Right forelimb (tissue), 1 donor: Measurements from ENCODE around the gene CDK2AP2.
"Not testable (repeated sequence)": the region's sequence is repeated elsewhere in the genome, so short reads cannot be mapped to it uniquely, and the experiment has no call there.

Experiments
- DNase-seq: peaks from one replicate; pipeline ENCODE4 v3.0.0-alpha.2; 2018

Gene CDK2AP2

DNA sequence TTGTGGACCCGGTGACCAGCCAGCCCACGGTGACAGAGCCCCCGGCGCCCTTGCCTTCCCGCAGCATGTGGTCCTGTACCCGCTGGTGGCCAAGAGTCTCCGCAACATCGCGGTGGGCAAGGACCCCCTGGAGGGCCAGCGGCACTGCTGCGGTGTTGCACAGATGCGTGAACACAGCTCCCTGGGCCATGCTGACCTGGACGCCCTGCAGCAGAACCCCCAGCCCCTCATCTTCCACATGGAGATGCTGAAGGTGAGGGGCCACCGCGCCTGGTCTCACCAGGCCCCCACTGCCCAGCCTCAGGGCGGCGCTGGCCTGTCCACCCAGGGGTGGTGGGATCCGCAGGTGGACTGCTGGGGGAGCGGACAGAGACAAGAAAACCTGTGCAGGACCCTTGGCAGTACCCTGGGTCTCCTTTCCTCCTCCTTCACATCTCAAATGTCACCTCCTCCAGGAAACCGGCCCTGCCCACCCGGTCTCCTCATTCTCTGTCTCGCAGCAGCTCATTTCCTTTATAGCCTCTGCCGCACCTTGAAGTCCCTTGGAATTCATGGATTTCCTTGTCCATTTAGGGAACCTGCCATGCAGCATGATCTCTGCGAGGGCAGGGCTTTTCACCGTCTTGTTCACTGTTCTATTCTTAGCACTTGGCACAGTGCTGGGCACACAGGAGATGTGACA is 18.6 kb downstream of the CDK2AP2 start:
- no peak for DNase-seq

DNA sequence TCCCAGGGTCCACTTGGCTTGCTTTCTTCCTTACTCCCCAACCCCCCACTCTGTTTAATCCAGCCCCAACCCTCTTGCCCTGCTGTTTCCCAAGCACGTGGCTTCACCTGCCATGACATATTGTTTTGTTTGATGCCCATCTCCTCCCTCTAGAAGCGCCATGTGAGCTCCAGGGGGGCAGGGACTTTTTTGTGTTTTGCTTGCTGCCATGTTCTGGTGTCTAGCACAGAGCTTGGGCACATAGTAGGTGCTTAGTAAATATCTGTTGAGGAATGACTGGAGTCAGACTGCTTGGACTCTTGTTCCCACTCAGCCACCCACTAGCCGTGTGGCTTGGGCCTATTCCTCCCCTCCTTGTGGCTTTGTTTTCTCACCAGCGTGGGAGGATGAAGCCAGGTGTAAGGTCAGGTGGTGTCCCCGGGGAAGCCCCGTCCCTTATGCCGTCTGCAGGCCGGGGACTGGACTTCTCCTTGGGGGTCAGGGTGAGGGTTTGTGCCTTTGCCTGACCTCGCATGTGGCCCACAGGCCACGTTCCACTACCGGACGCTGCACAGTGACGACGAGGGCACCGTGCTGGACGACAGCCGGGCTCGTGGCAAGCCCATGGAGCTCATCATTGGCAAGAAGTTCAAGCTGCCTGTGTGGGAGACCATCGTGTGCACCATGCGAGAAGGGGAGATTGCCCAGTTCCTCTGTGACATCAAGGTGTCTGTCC is 21.3 kb downstream of the CDK2AP2 start:
- DNase-seq: no peak

DNA sequence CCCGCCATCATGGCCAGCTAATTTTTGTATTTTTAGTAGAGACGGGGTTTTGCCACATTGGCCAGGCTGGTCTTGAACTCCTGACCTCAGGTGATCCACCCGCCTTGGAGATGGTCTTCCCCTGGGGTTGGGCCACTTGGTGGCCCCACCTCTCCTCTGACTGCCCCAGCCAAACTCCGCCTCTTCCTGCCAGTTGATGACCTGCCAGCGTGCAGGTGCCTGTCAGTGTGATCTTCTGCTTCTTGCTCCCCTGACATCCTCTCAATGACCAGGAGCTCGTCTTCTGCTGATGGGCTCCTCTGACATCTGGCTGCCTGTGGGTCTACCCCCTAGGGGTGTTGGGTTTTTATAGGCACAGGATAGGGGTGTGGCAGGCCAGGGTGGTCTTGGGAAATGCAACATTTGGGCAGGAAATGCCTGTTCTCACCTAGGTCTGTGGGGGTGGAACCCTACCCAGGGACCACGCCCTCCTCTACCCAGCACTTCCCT is 22.0 kb downstream of the CDK2AP2 start:
- DNase-seq: not testable (repeated sequence)

DNA sequence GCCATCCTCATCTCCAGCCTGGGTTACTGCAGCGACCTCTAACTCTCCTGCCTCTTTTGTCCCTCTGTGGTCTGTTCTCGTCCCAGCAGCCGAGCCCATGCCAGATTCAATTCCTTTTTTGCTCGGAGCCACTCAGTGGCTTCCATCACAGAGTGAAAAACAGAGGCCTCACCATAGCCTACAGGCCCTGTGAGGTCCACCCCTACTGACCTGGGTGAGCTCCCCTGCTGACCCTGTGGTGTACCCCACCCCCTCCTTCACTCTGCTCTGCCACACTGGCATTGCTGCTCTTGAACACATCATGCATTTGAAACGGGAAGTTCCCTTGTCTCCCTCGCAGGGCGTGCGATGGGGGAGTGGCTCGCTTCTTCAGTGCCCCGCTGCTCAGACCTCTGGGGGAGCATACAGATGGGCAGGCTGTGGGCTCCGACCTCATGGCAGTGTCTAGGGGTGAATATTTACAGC is 23.1 kb downstream of the CDK2AP2 start:
- no peak for DNase-seq

DNA sequence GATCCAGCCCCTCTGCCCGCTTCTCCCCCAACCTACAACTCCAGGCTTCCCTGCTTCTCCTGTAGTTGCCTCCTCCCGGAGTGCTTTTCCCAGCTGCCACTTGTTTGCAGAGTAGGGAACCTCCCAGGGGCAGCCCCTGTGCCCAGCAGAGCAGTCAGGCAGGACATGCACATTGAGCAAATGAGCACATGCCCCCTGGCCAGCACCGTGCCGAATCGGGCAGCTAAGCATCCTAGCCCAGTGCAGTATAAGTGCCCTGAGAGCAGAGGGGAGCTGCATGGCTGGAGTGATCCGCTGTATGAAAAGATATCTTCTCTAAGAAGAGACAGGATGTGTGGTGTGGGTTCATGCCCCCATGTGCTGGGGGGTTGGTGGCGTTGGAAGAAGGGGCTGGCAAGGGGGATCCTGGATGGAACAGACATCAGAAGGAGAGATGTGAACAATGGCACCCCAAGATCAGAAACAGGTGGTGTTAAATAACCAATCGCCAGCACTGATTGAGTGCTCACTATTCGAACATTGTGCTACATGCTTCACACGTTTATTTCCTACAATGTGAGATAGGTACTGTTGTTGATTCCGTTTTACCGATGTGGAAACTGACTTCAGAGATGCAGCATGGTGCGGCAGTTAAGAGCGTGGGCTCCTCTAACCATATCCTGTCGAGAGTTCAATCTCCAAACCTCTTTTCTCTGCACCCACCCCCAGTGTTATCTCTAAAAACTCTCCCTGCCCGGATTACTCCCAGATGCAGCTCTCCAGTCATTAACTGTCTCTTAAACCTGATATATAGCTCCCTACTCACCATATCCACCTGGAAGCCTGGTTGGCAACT is 23.9 kb downstream of the CDK2AP2 start:
- no peak for DNase-seq

DNA sequence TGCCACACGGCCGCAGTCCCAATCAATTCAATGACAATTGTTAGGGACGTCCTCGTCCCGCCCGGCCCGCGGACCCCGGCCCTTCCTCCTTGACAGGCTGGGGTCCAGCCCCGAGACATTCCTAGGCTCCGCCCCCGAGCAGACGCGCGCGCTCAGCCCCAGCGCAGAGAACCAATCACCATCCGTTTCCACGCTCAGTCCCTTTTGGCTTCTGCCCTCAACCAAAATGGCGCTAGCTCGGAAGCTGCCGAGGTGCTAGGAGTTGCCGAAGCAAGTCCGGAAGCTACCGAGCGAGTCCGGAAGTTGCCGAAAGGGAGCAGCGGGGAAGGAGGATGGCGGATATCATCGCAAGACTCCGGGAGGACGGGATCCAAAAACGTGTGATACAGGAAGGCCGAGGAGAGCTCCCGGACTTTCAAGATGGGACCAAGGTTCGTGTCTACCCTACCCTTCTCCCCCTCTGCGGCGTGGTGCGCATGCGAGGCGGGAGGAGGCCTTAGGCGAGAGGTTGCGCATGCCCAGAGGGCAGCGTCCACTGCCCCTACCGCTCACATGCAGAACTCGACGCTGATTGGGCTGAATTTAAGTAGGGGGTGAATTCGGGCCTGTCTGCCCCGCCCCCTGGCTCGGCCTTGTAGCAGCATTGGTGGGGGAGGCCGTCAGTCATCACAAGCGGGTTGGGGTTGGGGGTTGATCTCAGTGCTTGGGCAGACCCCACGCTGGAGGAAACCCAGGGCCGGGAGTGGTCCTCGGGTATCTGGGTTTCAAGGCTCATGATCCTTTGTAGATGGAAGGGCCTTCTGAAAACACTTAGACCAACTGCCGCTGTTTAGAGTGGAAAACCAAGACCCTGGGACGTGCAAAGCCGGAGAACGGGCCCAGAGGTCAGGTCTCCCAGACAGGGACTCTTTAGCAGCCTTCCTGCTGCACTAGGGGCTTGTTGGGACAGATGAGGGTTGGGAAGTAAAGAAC is 24.8 kb downstream of the CDK2AP2 start, which contains the start of gene AIP:
AIP (plus strand) TSS at position 200 of the 972 bp plus-strand sequence; CDS start at position 333, 133 bp downstream.
- peak; percentile 96 for DNase-seq

DNA sequence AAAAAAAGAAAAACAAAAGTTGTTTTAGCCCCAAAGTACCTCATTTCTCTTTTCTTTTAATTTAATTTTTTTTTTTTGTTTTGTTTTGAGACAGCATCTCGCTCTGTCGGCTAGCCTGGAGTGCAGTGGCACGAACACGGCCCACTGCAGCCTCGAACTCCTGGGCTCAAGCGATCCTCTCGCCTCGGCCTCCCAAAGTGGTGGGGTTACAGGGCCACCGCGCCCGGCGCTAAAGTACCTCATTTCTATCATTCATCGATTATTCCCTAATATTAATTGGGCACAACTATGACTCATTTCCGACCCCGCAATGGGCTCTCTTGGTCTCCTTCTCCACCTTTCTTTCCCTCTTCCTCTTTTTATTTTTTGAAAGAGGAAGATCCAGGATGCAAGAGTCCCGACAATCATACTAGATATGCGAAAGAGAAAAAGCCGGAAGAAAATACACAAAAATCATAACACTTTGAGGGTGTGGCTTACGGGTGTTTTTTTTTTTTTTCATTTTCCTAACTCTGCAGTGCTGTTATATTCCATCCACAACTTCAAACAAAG is 25.6 kb downstream of the CDK2AP2 start:
- no peak for DNase-seq

DNA sequence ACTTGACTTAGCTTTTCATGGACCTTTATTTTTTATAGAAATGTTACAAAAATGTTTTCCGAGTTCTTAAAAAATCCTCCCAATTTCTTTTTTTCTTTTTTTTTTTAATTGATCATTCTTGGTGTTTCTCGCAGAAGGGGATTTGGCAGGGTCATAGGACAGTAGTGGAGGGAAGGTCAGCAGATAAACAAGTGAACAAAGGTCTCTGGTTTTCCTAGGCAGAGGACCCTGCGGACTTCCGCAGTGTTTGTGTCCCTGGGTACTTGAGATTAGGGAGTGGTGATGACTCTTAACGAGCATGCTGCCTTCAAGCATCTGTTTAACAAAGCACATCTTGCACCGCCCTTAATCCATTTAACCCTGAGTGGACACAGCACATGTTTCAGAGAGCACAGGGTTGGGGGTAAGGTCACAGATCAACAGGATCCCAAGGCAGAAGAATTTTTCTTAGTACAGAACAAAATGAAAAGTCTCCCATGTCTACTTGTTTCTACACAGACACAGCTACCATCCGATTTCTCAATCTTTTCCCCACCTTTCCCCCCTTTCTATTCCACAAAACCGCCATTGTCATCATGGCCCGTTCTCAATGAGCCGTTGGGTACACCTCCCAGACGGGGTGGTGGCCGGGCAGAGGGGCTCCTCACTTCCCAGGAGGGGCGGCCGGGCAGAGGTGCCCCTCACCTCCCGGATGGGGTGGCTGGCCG is 30.5 kb downstream of the CDK2AP2 start:
- DNase-seq: not testable (repeated sequence)

DNA sequence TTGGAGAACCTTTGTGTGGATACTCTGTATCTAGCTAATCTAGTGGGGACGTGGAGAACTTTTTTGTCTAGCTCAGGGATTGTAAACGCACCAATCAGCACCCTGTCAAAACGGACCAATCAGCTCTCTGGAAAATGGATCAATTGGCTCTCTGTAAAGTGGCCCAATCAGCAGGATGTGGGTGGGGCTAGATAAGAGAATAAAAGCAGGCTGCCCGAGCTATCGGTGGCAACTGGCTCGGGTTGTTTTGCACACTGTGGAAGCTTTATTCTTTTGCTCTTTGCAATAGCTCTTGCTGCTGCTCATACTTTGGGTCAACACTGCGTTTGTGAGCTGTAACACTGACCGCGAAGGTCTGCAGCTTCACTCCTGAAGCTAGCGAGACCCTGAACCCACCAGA is 31.3 kb downstream of the CDK2AP2 start:
- not testable (repeated sequence) for DNase-seq

DNA sequence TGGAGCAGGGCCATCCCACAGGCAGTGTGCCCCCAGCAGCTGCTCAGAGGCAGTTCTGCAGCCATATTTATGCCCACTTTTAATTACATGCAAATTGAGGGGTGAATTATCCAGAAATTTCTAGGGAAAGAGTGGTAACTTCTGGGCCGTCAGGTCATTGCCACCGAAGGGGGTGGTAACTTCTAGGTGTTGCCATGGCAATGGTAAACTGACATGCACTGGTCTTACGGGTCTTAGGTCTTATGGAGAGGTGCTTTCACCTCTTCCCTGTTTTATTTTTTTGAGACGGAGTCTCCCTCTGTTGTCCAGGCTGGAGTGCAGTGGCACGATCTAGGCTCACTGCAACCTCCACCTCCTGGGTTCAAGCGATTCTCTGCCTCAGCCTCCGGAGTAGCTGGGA is 35.1 kb downstream of the CDK2AP2 start:
- DNase-seq: no peak

DNA sequence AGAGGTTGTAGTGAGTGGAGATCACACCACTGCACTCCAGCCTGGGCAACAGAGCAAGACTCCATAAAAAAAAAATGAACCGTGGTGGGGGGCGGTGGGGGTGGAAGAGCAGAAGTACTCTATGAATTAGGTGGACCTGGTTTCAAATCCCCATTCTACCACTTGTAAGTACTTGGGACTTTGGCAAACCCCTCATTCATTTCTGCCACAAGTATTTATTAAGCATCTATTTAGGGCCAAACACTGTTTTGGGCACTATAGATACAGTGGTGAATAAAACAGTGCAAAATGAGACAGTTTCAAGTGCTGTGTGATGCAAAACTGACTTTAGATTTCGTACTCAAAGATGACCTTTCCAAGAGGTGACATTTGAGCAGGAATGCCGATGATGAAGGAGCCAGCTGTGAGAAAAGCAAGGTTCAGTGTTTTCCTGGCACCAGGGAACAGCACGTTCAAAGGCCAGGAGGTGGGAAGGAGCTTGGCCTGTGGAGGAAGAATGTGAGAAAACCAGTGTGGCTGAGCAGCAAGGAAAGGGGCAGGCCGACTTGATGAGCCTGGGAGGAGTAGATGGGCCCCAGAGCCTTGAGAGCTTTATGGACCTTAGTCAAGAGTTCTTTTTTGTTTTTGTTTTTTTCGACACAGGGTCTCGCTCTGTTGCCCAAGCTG is 37.5 kb downstream of the CDK2AP2 start:
- no peak for DNase-seq

DNA sequence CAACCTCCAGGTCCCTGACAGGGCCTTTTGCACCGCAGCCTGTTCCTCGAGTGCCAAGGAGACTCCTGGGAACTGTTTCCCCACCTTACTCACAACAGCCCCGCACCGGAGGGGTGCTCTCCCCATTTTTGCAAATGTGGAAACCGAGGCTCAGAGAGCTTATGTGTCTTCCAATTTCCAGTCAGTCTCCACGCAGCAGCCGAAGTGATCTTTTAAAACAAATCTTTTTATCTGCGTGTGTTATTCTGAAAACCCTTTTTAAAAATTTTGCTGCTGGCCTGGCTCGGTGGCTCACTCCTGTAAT is 38.5 kb downstream of the CDK2AP2 start:
- DNase-seq: no peak

DNA sequence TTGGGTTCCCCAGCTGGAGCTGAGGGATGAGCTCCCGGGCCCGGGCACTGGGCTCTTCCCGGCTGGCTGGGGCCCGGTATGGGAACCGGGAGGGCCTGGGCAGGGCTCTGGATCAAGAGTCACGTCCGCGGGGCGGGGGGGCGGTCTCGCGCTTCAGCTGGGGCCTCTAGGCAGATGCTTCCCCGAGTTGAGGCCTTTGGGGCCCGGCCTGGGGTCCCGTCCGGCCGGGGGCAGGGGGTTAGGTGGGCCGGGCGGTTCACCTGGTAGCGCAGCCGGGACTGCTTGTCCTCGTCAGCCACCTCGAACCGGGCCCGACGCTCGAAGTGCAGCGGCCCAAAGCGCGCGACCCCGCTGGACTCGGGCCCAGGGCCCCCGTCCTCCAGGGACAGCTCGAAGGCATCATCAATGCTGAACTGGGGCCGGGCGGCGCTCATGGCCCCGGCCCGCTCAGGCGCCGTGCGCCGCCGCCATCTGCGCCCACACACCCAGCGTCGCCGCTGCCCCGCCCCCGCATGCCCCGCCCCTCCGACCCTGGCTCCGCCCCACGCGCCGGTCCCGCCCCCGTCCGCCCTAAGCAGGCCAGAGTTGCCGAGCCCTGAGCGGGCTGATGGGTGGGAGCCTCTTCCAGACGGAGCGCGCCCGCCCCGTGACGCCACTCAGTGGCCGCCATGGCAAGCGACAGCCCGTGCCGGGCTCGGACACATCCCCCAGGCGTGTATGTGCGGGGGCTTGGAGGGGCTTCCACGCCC is 39.0 kb downstream of the CDK2AP2 start, which contains the start of gene TMEM134:
TMEM134 (minus strand) TSS at position 493 of the 749 bp plus-strand sequence; CDS start at position 434, 59 bp downstream.
- peak; percentile 97 for DNase-seq

DNA sequence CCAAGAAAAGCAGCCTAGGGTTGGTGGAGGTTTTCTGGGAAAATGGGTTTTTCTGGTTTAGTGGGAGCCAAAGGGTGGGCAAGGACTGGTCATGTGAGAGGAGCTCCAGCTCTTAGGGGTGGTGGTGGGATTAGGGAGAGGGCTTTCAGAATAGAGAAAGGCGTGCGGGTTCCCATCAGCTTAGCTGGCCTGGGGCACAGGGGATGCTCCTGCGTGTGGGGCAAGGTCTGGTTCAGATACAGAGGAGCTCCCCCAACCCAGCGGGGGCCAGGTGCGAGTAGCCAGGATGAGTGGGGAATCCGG is 39.6 kb downstream of the CDK2AP2 start:
- no peak for DNase-seq

DNA sequence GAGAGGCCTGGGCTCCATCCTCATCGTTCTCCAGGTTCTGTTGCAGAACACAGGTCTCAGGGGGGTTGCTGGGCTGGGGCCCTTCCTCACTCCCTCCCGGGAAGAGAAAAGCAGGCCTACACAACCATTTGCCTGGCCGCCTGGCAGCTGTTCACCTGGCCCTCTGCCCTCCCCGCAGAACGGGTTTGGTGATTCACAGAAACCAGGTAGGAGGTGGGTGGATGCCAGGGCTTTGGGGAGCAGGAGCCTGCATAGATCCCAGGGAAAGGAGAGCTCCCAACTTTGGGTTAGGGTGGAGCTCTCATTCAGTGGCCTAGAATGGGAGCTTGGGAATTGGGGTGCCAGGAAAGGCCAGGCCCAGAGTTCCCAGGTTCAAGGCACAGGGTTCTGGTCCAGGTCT is 39.9 kb downstream of the CDK2AP2 start:
- no peak for DNase-seq

DNA sequence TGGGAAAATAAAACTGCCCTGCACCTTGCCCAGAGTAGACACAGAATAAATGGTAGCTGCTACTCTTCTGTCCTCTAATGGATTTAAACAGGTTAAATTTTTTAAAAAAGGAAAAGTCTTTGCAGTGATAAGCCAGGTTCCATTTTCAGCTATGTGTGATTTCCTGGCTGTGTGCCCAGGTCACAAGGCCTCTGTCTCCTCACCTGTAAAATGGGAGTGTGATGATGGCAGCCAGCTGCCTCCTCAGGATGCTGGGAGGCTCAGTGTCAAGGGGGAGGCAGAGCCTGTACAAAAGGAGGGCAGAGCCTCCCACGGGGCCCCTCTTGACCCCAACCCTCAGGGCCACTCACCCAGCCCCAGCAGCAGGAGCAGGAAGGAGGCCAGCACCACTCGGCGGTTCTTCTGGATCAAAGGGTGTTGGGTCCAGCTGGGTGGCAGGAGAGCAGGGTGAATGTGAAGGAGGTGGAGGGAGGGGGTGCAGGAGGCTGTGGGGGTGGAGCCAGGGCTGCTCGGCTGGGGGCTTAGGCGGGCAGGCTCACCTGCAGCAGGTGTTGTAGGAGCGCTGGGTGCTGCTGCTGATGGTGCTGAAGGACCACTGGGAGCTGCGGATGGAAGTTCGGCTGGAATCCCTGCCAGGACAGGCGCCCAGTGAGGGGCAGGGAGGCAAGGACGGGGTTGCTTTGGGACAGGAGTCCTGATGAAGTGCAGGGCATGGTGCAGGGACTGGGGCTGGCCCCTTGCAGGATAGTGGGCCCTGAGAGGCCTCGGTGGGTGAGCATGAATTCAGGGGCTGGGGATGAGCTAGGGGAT is 40.8 kb downstream of the CDK2AP2 start:
- DNase-seq: no peak

DNA sequence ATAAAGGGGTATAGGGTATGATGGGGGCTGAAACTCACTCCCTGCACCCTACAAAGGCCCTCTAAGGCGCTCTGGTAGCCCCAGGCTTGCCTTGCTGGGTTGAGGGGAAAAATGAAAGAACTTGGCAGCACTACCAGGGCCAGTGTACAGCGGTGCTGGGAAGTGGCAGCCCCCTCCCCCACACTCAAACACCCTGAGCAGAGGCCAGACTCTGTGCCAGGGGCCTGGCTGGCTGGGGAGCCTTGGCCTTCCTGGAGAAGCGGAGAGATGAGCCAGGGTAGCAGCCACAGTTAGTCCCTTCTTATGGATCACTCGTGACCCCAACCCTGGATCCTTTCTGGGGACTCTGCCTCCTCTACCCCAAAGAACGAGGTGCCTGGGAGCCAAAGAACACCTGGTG is 41.6 kb downstream of the CDK2AP2 start:
- no peak for DNase-seq

DNA sequence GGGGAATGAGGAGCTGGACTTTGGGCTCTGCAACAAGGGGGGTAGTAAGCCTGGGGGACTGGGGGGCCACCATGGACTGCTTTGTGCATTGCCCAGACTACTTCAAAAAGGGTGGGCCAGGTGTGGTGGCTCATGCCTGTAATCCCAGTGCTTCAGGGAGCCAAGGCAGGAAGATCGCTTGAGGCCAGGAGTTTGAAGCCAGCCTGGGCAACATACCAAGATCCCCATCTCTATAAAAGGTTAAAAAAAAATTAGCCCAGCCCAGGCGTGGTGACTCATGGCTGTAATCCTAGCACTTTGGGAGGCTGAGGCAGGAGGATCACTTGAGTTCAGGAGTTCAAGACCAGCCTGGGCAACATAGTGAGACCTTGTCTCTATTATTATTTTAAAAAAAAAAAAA is 42.4 kb downstream of the CDK2AP2 start:
- not testable (repeated sequence) for DNase-seq

DNA sequence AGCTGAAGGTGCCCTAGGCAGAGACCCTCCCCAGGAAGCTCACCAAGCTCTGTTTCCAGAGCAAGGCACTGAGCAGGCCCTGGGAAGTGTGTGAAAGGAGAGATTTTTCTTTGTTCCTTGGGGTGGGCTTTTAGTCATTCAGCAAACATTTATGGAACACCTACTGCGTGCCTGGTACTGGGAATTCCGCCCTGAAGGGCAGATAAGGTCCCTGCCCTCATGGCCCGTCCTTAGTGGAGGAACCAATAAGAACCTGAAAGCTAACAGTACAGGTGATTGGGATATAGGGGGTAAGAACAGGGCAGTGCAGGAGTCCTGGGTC is 42.8 kb downstream of the CDK2AP2 start:
- no peak for DNase-seq
